Measurements from ENCODE around the gene NCK2. TPM values are rescaled to one million over a fixed set of nuclear protein-coding genes. Genes with fewer than 3 reads are reported as not detected.

NCK2 gene
- total RNA-seq, 4 donors from 2014 or later = 56.1 to 69.6 (median 58.7) TPM

DNA sequence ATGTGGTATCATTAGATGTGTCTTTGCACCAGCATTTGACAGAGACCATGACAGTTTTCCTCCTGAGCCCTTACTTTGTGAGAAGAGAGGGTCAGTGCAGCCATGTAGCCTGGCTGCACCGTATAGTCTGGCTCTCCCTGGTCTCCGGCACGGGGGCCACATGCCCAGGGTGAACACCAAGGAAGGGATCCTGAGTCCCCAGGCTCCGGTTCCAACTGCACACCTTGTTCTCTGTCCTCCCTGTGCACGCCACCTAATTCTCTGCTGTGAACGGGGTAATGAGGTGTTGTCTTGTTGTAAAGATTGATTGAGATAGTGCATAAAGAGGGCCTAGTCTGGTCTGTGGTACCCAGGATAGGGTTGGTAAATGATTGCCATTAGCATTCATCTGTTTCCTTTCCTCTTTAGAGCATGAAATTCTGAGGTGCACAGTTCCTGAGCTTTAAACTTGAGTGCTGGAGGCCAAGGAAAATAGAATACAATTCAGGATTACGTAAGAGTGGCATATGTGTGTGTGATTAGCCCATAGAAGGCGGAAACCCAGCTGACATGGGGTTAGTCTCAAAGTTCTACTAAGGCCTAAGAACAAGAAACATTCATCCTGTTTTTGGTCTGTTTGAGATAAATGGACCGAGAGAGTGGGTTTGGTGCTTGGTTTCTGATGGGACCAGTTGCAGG lies 55.5 kb downstream of the NCK2 start:
- TF ChIP-seq, protein P1, sequence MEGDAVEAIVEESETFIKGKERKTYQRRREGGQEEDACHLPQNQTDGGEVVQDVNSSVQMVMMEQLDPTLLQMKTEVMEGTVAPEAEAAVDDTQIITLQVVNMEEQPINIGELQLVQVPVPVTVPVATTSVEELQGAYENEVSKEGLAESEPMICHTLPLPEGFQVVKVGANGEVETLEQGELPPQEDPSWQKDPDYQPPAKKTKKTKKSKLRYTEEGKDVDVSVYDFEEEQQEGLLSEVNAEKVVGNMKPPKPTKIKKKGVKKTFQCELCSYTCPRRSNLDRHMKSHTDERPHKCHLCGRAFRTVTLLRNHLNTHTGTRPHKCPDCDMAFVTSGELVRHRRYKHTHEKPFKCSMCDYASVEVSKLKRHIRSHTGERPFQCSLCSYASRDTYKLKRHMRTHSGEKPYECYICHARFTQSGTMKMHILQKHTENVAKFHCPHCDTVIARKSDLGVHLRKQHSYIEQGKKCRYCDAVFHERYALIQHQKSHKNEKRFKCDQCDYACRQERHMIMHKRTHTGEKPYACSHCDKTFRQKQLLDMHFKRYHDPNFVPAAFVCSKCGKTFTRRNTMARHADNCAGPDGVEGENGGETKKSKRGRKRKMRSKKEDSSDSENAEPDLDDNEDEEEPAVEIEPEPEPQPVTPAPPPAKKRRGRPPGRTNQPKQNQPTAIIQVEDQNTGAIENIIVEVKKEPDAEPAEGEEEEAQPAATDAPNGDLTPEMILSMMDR (IDR thresholded peaks at IDR 0.05) = no peak
- TF ChIP-seq POLR2A (IDR thresholded peaks at IDR 0.05) = no peak
- DNase-seq (ENCODE audit: low spot score in 2 of 2) = no peak
- intact Hi-C loops (cut with DNase I; ENCODE audit: low total_unique reads) = no loop called here
- H3K4me3 ChIP-seq (ENCODE audit: low read depth, poor library complexity, severe bottlenecking) = no peak overlapping the region
- WGBS, 2 donors = 76 to 78% methylated on average over 9 of the region's 9 CpGs

DNA sequence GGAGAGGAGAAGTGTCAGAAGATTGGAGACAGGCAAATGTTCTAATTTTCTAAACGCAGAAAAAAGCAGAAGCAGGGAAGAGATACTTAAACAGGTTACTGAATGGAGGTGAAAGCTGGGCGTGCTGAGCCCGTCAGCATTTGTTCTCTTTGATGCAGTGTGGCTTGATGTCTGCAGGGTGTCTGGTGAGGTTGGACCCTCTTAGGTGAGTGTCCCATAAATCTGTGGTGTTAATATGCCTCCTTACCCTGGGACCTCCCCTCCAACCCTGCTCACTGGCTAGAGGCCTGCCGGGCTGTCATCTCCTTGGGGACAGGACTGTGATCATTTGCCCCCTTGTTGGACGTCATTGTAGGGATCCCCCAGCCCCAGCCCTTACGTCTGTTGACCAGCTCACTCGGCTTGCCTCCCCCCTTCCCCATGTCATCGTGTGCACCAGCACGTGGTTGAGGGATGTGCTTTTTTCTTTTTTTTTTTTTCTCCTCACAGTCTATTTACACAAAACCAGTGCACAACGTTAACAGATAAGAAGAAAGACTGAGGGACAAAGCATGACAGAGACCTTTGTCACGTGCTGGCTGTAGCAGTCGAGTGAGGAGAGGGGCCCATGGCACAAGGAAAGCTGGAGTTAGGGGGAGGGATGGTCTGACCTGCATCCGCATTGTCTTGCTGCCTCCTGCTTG lies 56.4 kb downstream of the NCK2 start:
- TF ChIP-seq POLR2A (IDR thresholded peaks at IDR 0.05) = no peak
- TF ChIP-seq, protein P1 (IDR thresholded peaks at IDR 0.05) = no peak
- intact Hi-C loops (cut with DNase I; ENCODE audit: low total_unique reads) = no loop called here
- WGBS, 2 donors = 77 to 78% methylated on average over 13 of the region's 13 CpGs
- DNase-seq (ENCODE audit: low spot score in 2 of 2) = no peak
- no peak overlapping the region for H3K4me3 ChIP-seq (ENCODE audit: low read depth, poor library complexity, severe bottlenecking)

DNA sequence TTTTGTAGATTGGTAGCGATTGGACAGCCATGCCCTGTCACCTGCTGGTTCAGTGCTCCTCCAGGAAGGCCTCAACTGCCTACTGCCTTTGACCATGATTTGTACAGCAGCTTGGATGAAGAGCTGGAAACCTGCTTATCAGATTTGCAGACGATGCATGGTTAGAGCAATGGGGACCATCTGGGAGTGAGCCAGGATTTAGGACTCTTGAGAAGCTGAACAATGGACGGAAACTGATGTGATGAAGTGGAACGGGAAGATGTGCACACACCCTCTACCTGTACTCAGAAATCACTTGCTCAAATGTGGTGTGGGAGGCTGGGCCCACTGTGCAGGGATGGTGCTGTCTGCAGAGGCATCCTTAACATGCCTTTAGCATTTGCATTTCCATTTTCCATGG lies 57.2 kb downstream of the NCK2 start:
- no peak for DNase-seq (ENCODE audit: low spot score in 2 of 2)
- WGBS, 2 donors = 84 to 88% methylated on average over 4 of the region's 4 CpGs
- TF ChIP-seq POLR2A (IDR thresholded peaks at IDR 0.05) = no peak
- TF ChIP-seq, protein P1 (IDR thresholded peaks at IDR 0.05) = no peak
- intact Hi-C loops (cut with DNase I; ENCODE audit: low total_unique reads) = no loop called here
- H3K4me3 ChIP-seq (ENCODE audit: low read depth, poor library complexity, severe bottlenecking) = no peak overlapping the region

DNA sequence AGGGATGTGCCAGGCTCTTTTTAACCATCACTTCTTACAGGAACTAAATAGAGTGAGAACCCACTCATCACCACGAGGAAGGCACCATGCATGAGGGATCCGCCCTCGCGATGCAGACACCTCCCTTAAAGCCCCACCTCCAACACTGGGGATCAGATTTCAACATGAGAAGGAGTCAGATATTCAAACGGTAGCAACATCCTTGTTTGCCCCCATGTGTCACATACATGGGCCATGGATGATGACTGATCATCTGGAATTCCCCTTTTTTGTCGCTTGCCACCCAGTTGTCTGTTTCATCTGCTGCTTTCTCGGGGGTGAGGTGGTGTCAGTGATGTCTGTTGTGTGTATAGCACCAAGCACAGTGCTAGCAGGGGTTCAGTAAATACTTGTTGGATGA lies 57.9 kb downstream of the NCK2 start:
- TF ChIP-seq POLR2A (IDR thresholded peaks at IDR 0.05) = no peak
- TF ChIP-seq, protein P1 (IDR thresholded peaks at IDR 0.05) = no peak
- WGBS, 2 donors = 63 to 66% methylated on average over 7 of the region's 7 CpGs
- no peak overlapping the region for H3K4me3 ChIP-seq (ENCODE audit: low read depth, poor library complexity, severe bottlenecking)
- DNase-seq (ENCODE audit: low spot score in 2 of 2) = no peak
- intact Hi-C loops (cut with DNase I; ENCODE audit: low total_unique reads) = no loop called here

DNA sequence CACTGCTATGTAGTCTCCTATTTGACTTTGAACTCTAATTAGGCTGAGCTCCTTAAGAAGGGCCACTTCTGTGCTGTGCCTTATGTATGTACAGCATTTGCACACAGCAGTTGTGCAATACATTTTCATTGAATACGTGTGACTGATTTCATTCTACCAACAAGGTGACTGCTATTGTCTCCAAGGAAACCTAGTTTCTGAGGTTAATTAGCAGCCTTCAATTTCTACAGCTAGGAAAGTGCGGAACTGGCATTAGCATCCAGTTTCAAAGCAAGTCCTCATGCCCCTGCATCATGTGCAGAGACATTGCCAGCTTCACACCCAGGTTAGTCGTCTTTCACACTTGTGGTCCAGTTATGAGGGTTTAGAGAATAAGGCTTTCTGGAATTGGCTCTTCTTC lies 58.6 kb downstream of the NCK2 start:
- WGBS, 2 donors = 64 to 72% methylated on average over 3 of the region's 3 CpGs
- no peak for TF ChIP-seq POLR2A (IDR thresholded peaks at IDR 0.05)
- TF ChIP-seq, protein P1 (IDR thresholded peaks at IDR 0.05) = no peak
- DNase-seq (ENCODE audit: low spot score in 2 of 2) = no peak
- H3K4me3 ChIP-seq (ENCODE audit: low read depth, poor library complexity, severe bottlenecking) = no peak overlapping the region
- intact Hi-C loops (cut with DNase I; ENCODE audit: low total_unique reads) = no loop called here
